RWPE2 (cell line): ENCODE data around the gene PRMT7.
A peak's percentile ranks its signal among the peaks of the same experiment; 100 is the strongest.

ENCODE experiments used
- ATAC-seq: fragments of 200-7000 bp; cut with Tn5 transposase; 3 replicates; pipeline ENCODE4 v1.9.1; 2021; ENCODE audit warnings: low read depth
- DNase-seq: peaks from one replicate; pipeline ENCODE4 v3.0.0-alpha.2; 2020; ENCODE audit warnings: low spot score
- H3K27ac ChIP-seq: fragments of 450-650 bp; 2 replicates; pipeline ENCODE4 v1.5.1; 2017; ENCODE audit warnings: mild to moderate bottlenecking; ENCODE audit not compliant: poor library complexity, severe bottlenecking
- H3K27me3 ChIP-seq: fragments of 250-450 bp; sonication (Bioruptor Pico); 2 replicates; pipeline ENCODE4 v1.5.1; 2021; ENCODE audit warnings: mild to moderate bottlenecking, moderate library complexity; ENCODE audit not compliant: insufficient read depth, poor library complexity, severe bottlenecking
- H3K36me3 ChIP-seq: fragments of 250-450 bp; sonication (Bioruptor Pico); 2 replicates; pipeline ENCODE4 v1.5.1; 2020; ENCODE audit warnings: low read depth, mild to moderate bottlenecking, moderate library complexity
- H3K4me1 ChIP-seq: fragments of 250-450 bp; sonication (Bioruptor Pico); 2 replicates; pipeline ENCODE4 v1.5.1; 2021; ENCODE audit warnings: mild to moderate bottlenecking, moderate library complexity; ENCODE audit not compliant: insufficient read depth, poor library complexity, severe bottlenecking
- H3K4me3 ChIP-seq: fragments of 250-450 bp; sonication (Bioruptor Pico); 2 replicates; pipeline ENCODE4 v1.5.1; 2021; ENCODE audit warnings: mild to moderate bottlenecking, moderate library complexity; ENCODE audit not compliant: severe bottlenecking
- H3K9me3 ChIP-seq: fragments of 250-450 bp; sonication (Bioruptor Pico); 2 replicates; pipeline ENCODE4 v1.5.1; 2021; ENCODE audit warnings: mild to moderate bottlenecking, moderate library complexity; ENCODE audit not compliant: severe bottlenecking
- CTCF ChIP-seq: fragments of 450-650 bp; IDR thresholded peaks from one replicate; pipeline ENCODE4 v1.5.1; 2017; ENCODE audit warnings: mild to moderate bottlenecking, moderate library complexity; ENCODE audit not compliant: poor library complexity, severe bottlenecking

The PRMT7 gene

GRCh38 chr16:68406458-68407152 lies 95.8 kb downstream of the PRMT7 start:
- Histone ChIP-seq H3K9me3 (no peaks in the 10 kb centered on the region), H3K4me1 (no peaks in the 10 kb centered on the region), H3K4me3 (no peak overlapping the region), H3K27me3 (peaks cover 5% of the 10 kb centered on the region), H3K27ac (no peak overlapping the region), H3K36me3 (no peaks in the 10 kb centered on the region)
- DNase-seq (no peak), ATAC-seq (peak; percentile 36; the same call in 1 of the 3 replicates)
- no peak for TF ChIP-seq CTCF
